Rectal smooth muscle tissue (tissue), 1 donor: ENCODE data around the gene ZNF516.

Source experiments
- H3K27ac ChIP-seq: one replicate; pipeline ENCODE4 v1.7.0; 2013; ENCODE audit warnings: low read depth, low read length, inconsistent platforms
- H3K27me3 ChIP-seq: one replicate; pipeline ENCODE4 v1.7.0; 2013; ENCODE audit warnings: low read length; ENCODE audit not compliant: control insufficient read depth, insufficient read depth
- H3K36me3 ChIP-seq: one replicate; pipeline ENCODE4 v1.7.0; 2013; ENCODE audit warnings: low read length; ENCODE audit not compliant: control insufficient read depth, insufficient read depth
- H3K4me1 ChIP-seq: one replicate; pipeline ENCODE4 v1.7.0; 2013; ENCODE audit warnings: low read length; ENCODE audit not compliant: control insufficient read depth, insufficient read depth
- H3K4me3 ChIP-seq: one replicate; pipeline ENCODE4 v1.7.0; 2013; ENCODE audit warnings: low read length
- H3K9ac ChIP-seq: one replicate; pipeline ENCODE4 v1.7.0; 2013; ENCODE audit warnings: low read length

Gene ZNF516

GRCh38 chr18:76451396-76452331 lies 43.4 kb downstream of the ZNF516 start:
- H3K27me3 ChIP-seq, result no peaks in the 10 kb centered on the region
- peaks cover 37% of the 10 kb centered on the region for H3K4me1 ChIP-seq
- H3K27ac ChIP-seq, result peak overlapping the region; percentile 81
- peak overlapping the region; percentile 19 for H3K9ac ChIP-seq
- peak overlapping the region; percentile 72 for H3K4me3 ChIP-seq
- H3K36me3 ChIP-seq, result no peaks in the 10 kb centered on the region

- peak overlapping the region; percentile 19 for H3K9ac ChIP-seq
- peak overlapping the region; percentile 72 for H3K4me3 ChIP-seq
- H3K27ac ChIP-seq, result peak overlapping the region; percentile 81
- H3K4me1 ChIP-seq, result peaks cover 42% of the 10 kb centered on the region
- no peaks in the 10 kb centered on the region for H3K36me3 ChIP-seq
- no peaks in the 10 kb centered on the region for H3K27me3 ChIP-seq
Observed at GRCh38 chr18:76450452-76451395, 44.3 kb downstream of the ZNF516 start.

GRCh38 chr18:76449111-76449453 lies 46.0 kb downstream of the ZNF516 start:
- Histone ChIP-seq H3K4me1 (peaks cover 41% of the 10 kb centered on the region), H3K27me3 (no peaks in the 10 kb centered on the region), H3K4me3 (no peak overlapping the region), H3K27ac (no peak overlapping the region), H3K36me3 (no peaks in the 10 kb centered on the region), H3K9ac (no peak overlapping the region)

GRCh38 chr18:76448256-76449110 lies 46.6 kb downstream of the ZNF516 start:
- H3K27ac ChIP-seq, result no peak overlapping the region
- H3K4me1 ChIP-seq, result peaks cover 39% of the 10 kb centered on the region
- H3K4me3 ChIP-seq, result no peak overlapping the region
- no peaks in the 10 kb centered on the region for H3K36me3 ChIP-seq
- H3K27me3 ChIP-seq, result no peaks in the 10 kb centered on the region
- H3K9ac ChIP-seq, result no peak overlapping the region

- Histone ChIP-seq H3K27ac (no peak overlapping the region), H3K27me3 (no peaks in the 10 kb centered on the region), H3K4me1 (peaks cover 31% of the 10 kb centered on the region), H3K4me3 (no peak overlapping the region), H3K36me3 (no peaks in the 10 kb centered on the region), H3K9ac (no peak overlapping the region)
Observed at GRCh38 chr18:76447258-76447890, 47.7 kb downstream of the ZNF516 start.

GRCh38 chr18:76446321-76447257 lies 48.5 kb downstream of the ZNF516 start:
- Histone ChIP-seq H3K27ac (no peak overlapping the region), H3K4me3 (no peak overlapping the region), H3K36me3 (peaks cover 4% of the 10 kb centered on the region), H3K9ac (no peak overlapping the region), H3K4me1 (peaks cover 23% of the 10 kb centered on the region), H3K27me3 (no peaks in the 10 kb centered on the region)

- H3K4me1 ChIP-seq, result peaks cover 22% of the 10 kb centered on the region
- H3K9ac ChIP-seq, result no peak overlapping the region
- H3K27ac ChIP-seq, result peak overlapping the region; percentile 52
- H3K4me3 ChIP-seq, result no peak overlapping the region
- H3K36me3 ChIP-seq, result peaks cover 4% of the 10 kb centered on the region
- H3K27me3 ChIP-seq, result no peaks in the 10 kb centered on the region
Observed at GRCh38 chr18:76445741-76446232, 49.3 kb downstream of the ZNF516 start.

- H3K36me3 ChIP-seq, result peaks cover 4% of the 10 kb centered on the region
- H3K27me3 ChIP-seq, result no peaks in the 10 kb centered on the region
- peak overlapping the region; percentile 52 for H3K27ac ChIP-seq
- peaks cover 22% of the 10 kb centered on the region for H3K4me1 ChIP-seq
- no peak overlapping the region for H3K9ac ChIP-seq
- no peak overlapping the region for H3K4me3 ChIP-seq
Observed at GRCh38 chr18:76445275-76445674, 49.8 kb downstream of the ZNF516 start.

- peaks cover 22% of the 10 kb centered on the region for H3K4me1 ChIP-seq
- peaks cover 4% of the 10 kb centered on the region for H3K36me3 ChIP-seq
- no peak overlapping the region for H3K9ac ChIP-seq
- H3K27me3 ChIP-seq, result no peaks in the 10 kb centered on the region
- no peak overlapping the region for H3K27ac ChIP-seq
- H3K4me3 ChIP-seq, result no peak overlapping the region
Observed at GRCh38 chr18:76444446-76445105, 50.5 kb downstream of the ZNF516 start.

- H3K27me3 ChIP-seq, result no peaks in the 10 kb centered on the region
- peaks cover 22% of the 10 kb centered on the region for H3K4me1 ChIP-seq
- H3K9ac ChIP-seq, result no peak overlapping the region
- no peak overlapping the region for H3K4me3 ChIP-seq
- peaks cover 4% of the 10 kb centered on the region for H3K36me3 ChIP-seq
- H3K27ac ChIP-seq, result no peak overlapping the region
Observed at GRCh38 chr18:76443519-76444445, 51.3 kb downstream of the ZNF516 start.
